Fibroblast of mammary gland (primary cell): ENCODE results near the gene NEU4.
"Not testable (repeated sequence)": the region's sequence is repeated elsewhere in the genome, so short reads cannot be mapped to it uniquely, and the experiment has no call there.

Experiments
- DNase-seq: peaks from one replicate; pipeline ENCODE4 v3.0.0-alpha.2; 2010; ENCODE audit warnings: low read depth
- H3K4me3 ChIP-seq: 2 replicates; pipeline ENCODE4 v1.5.1; 2011; ENCODE audit warnings: low read depth, mild to moderate bottlenecking, low read length, moderate library complexity; ENCODE audit not compliant: control insufficient read depth
- CTCF ChIP-seq: conservative IDR thresholded peaks from 2 replicates; pipeline ENCODE4 v1.5.1; 2011; ENCODE audit warnings: low read depth, low read length, inconsistent platforms; ENCODE audit not compliant: control insufficient read depth, insufficient read depth

NEU4 gene

DNA sequence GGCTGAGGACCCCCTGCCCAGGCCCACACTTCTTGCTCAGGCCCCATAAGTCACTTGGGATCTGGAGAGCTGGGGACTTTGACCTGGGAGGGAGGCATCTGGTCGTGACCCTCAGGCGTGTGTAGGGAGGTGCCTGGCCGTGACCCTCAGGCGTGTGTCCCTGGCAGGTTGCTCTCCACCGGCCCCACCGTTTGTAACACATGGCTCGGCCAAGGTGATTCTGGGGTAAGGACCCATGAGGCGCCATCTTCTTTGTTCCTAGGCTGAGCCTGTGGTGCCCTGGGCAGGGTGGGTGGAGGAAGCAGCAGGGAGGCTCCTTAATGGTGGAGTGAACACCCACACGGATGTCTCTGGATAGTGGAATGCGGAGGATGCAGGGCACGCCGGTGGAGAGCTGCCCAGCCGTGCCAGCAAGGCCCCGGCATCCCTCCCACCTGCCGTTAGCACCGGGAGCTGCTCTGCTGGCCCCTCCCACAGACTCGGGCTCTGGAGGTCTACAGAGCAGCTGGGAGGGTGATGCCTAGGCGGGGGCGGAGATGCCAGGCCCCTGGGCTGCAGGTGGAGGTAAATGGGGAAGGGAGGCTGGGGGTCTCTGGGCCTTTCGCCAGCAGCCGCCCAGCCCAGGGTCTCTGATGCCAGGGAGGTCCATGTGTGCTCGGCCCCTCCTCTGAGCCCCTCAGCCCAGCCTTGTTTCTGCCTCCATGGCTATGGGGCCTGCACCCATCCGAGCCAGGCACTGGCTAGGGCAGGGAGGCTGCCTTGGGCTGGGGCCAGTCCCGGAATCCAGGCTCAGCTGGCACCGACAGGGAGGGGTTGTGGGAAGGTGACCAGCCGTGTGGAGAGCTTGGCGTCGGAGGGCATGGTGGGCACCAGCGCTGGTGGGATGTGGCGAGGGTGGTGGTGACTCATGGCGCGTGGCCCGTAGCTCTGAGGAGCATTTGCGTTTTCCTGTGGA is 33.5 kb upstream of the NEU4 start:
- DNase-seq: no peak
- no peak overlapping the region for H3K4me3 ChIP-seq
- TF ChIP-seq CTCF: no peak

DNA sequence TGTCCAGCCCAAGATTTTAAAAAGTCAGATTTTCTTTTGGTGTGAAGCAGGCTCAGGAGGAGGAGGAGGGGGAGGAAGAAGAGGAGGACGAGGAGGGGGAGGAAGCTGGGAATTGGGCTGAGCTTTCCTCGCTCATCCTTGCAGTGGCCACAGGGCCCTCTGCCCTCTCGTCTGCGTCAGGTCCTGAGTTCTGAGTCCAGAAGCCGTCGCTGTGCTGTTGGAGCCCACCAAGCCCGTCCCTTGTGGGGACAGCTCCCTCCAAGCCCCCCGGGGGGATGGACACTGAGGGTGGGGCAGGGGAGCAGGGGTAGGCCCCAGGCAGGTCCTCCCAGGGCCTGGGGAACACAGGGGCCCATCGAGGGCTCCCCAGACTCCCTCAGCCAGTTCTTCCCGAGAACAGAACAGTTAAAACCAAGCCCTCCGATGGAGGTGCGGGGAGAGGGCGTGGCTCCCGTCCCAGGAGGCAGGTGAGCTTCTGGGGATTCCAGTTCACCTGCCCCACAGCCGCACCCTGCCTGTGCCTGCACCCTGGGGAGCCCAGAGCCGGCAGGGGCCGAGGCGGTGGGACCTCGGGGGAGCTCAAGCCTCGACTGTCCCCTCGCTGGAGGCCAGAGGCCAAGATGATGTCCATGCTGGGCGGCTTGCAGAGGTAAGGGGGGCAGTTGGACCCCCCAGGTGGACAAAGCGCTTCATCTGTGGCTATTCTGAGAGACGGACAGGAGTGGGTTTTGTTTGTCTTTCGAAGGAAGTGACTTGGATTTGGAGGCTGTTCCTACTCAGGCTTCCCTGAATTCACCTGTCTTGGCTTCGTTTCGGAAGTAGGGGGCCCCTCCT is 32.4 kb upstream of the NEU4 start, which contains the start of gene GAL3ST2:
Gene GAL3ST2 (plus strand): TSS at position 487 of the 834 bp plus-strand sequence. CDS start 134 bp downstream, at position 621.
- no peak for TF ChIP-seq CTCF
- no peak for DNase-seq
- no peak within 1 kb of the TSS for H3K4me3 ChIP-seq

- no peak for DNase-seq
- TF ChIP-seq CTCF: no peak
- no peak overlapping the region for H3K4me3 ChIP-seq
Observed at GRCh38 chr2:241777170-241777685, 31.8 kb upstream of the NEU4 start.

GRCh38 chr2:241777686-241778627 is 31.0 kb upstream of the NEU4 start:
- TF ChIP-seq CTCF: no peak
- DNase-seq: no peak

DNA sequence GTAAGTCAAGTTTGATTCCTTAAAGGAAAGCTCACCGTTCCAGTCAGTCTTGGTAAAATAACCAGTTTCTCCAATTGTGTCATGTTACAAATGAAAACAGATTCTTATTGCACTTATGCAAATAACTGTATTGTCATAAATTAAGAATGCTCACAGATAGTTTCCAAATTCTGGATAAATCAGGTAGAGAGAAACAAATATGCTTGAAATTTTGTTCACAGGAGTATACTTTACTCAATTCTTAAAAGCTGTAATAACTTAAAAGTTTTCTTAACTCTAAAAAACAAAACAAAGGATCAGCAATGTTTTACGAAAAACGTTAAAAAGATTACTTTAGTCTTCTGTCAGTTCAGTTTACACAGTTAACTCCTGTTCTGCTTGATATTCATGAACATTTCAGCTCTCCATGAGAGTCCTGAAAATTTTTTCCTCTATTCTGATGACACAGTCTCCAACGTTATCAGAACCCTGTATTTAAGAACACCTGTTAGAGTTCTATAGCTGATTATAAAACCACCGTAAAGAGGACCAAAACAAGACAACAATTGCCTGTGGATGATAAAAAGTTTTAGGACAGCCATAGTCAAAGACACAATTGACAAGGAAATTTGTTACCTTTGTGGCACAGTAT is 27.9 kb upstream of the NEU4 start:
- no peak for TF ChIP-seq CTCF
- H3K4me3 ChIP-seq: no peak overlapping the region
- DNase-seq: no peak

More at GRCh38 chr2:241777686-241778627, 31.0 kb upstream of the NEU4 start:
- no peak overlapping the region for H3K4me3 ChIP-seq

GRCh38 chr2:241782053-241782452 is 26.9 kb upstream of the NEU4 start:
- not testable (repeated sequence) for DNase-seq, H3K4me3 ChIP-seq
